K562 treated with DMSO at 1 percent for 48 hours (cell line): Measurements from ENCODE around the gene TAF11L2. TPM values are rescaled to one million over a fixed set of nuclear protein-coding genes. Genes with fewer than 3 reads are reported as not detected.

Experiments used
- total RNA-seq: library from RNA; unstranded; fragments of 300-600 nt; gene quantifications from 2 replicates; pipeline ENCODE4 v1.2.3, GENCODE V29; 2022; ENCODE audit warnings: low replicate concordance; ENCODE audit errors: extremely low read depth

The TAF11L2 gene
- not detected in 2 replicates for total RNA-seq

GRCh38 chr5:17497931-17498330 lies at the start of gene TAF11L2:
TSS of gene TAF11L2 (plus strand) at chr5:17498231.

DNA sequence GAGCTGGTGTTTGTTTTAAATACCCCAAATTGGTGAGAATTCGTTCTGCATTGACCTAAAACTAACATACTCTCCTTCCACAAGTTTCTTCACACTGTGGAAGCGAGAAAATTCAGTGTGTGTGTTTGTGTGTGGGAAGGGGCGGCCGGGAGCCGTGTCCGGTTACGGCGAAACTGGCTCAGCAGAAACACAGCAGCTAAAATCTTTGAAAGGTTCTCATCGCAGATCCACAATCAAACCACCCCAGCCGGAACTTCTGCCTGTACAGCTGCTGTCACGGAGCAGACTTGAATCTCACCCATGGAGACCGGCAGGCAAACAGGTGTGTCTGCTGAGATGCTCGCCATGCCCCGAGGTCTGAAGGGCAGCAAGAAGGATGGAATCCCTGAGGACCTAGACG lies 20.0 kb downstream of the TAF11L2 start, which contains the start of gene TAF11L3:
Gene TAF11L3 (plus strand): TSS at position 301 of the 400 bp plus-strand sequence.

GRCh38 chr5:17521501-17521900 lies 23.5 kb downstream of the TAF11L2 start, which contains the start of gene TAF11L4:
TSS of gene TAF11L4 (plus strand) at chr5:17521801.

GRCh38 chr5:17524935-17525334 lies 26.9 kb downstream of the TAF11L2 start, which contains the start of gene TAF11L5:
TSS of gene TAF11L5 (plus strand) at chr5:17525235.

GRCh38 chr5:17528369-17528768 lies 30.3 kb downstream of the TAF11L2 start, which contains the start of gene TAF11L6:
TSS of gene TAF11L6 (plus strand) at chr5:17528669.

Other genes with a start within 250 kb of the TAF11L2 start
- gene TAF11L3, start 20.1 kb downstream of the TAF11L2 start, total RNA-seq = not detected in 2 replicates
- gene TAF11L4, start 23.6 kb downstream of the TAF11L2 start, total RNA-seq = not detected in 2 replicates
- gene TAF11L5, start 27.0 kb downstream of the TAF11L2 start, total RNA-seq = not detected in 2 replicates
- gene TAF11L6, start 30.4 kb downstream of the TAF11L2 start, total RNA-seq = not detected in 2 replicates
- not detected in 2 replicates for gene TAF11L7, start 87.5 kb downstream of the TAF11L2 start, total RNA-seq
- not detected in 2 replicates for gene TAF11L8, start 92.7 kb downstream of the TAF11L2 start, total RNA-seq
- gene TAF11L9, start 96.2 kb downstream of the TAF11L2 start, total RNA-seq = not detected in 2 replicates
- not detected in 2 replicates for gene TAF11L10, start 99.6 kb downstream of the TAF11L2 start, total RNA-seq
- gene TAF11L11, start 106.0 kb downstream of the TAF11L2 start, total RNA-seq = not detected in 2 replicates
- not detected in 2 replicates for gene TAF11L12, start 112.2 kb downstream of the TAF11L2 start, total RNA-seq
- gene TAF11L13, start 133.9 kb downstream of the TAF11L2 start, total RNA-seq = not detected in 2 replicates
- gene TAF11L14, start 136.2 kb downstream of the TAF11L2 start, total RNA-seq = not detected in 2 replicates